H1 (cell line): ENCODE results near the gene SRRM4. TPM values are rescaled to one million over a fixed set of nuclear protein-coding genes. Genes with fewer than 3 reads are reported as not detected.

Experiments used
- CTCF ChIA-PET: fragments of 300-600 bp; sonication (Branson Sonifier 250); formaldehyde crosslinking; loops from one replicate; lab custom pipeline; 2021; ENCODE audit not compliant: partially characterized antibody; lab: Charles Lee
- POLR2A ChIA-PET: fragments of 300-600 bp; sonication (Branson Sonifier 250); formaldehyde crosslinking; loops from one replicate; lab custom pipeline; 2021; ENCODE audit warnings: inconsistent platforms; ENCODE audit not compliant: partially characterized antibody; lab: Charles Lee
- DNase-seq, 2 experiments: peaks; one replicate each; pipeline versions ENCODE4 v3.0.0 to v3.0.0-alpha.2; 2010 to 2022; ENCODE audit warnings: low spot score in 2 of 2, low read depth in 1 of 2, mixed read lengths in 1 of 2
- FAIRE-seq: peaks from 2 replicates; lab custom pipeline; 2011; peaks lifted over from hg19 to GRCh38; lab: Jason Lieb, UNC
- H2AFZ ChIP-seq: 2 replicates; pipeline ENCODE4 v1.8.1; 2012; ENCODE audit warnings: low read length, inconsistent platforms
- H2AK5ac ChIP-seq: 2 replicates; pipeline ENCODE4 v1.6.1; 2013; ENCODE audit warnings: low read depth, low read length
- H2BK120ac ChIP-seq: replicated peaks from 2 replicates; pipeline ENCODE3; 2013; ENCODE audit warnings: low read depth, low read length, inconsistent platforms
- H2BK12ac ChIP-seq: 2 replicates; pipeline ENCODE4 v1.6.1; 2013; ENCODE audit warnings: low read depth, low read length
- H2BK15ac ChIP-seq: 2 replicates; pipeline ENCODE4 v1.6.1; 2013; ENCODE audit warnings: low read length
- H2BK20ac ChIP-seq: 2 replicates; pipeline ENCODE4 v1.6.1; 2013; ENCODE audit warnings: low read length
- H2BK5ac ChIP-seq: 2 replicates; pipeline ENCODE4 v1.6.1; 2013; ENCODE audit warnings: low read depth, low read length
- H3K14ac ChIP-seq: 2 replicates; pipeline ENCODE4 v1.6.1; 2013; ENCODE audit warnings: inconsistent platforms; ENCODE audit not compliant: insufficient read length
- H3K18ac ChIP-seq: 2 replicates; pipeline ENCODE4 v1.6.1; 2013; ENCODE audit warnings: low read length; ENCODE audit errors: extremely low read depth
- H3K23ac ChIP-seq: 2 replicates; pipeline ENCODE4 v1.6.1; 2013; ENCODE audit warnings: inconsistent platforms; ENCODE audit not compliant: insufficient read length
- H3K23me2 ChIP-seq: 2 replicates; pipeline ENCODE4 v1.6.1; 2013; ENCODE audit warnings: low read depth, low read length
- H3K27ac ChIP-seq: 2 replicates; pipeline ENCODE4 v1.6.1; 2011; ENCODE audit warnings: low read depth, low read length, inconsistent platforms
- H3K27me3 ChIP-seq, 4 experiments: replicated peaks in 1 of 4; 1 replicate in 1 of 4; 2 replicates in 3 of 4; pipeline versions ENCODE4 v1.6.1 to v1.8.1; 2011 to 2013; ENCODE audit warnings: low read length in 3 of 4, mild to moderate bottlenecking in 3 of 4, inconsistent platforms in 2 of 4, mixed read lengths in 2 of 4, moderate library complexity in 1 of 4; ENCODE audit not compliant: control insufficient read depth in 3 of 4, insufficient read depth in 3 of 4; ENCODE audit errors: extremely low read depth in 1 of 4
- H3K36me3 ChIP-seq, 4 experiments: 2 replicates each; pipeline versions ENCODE4 v1.6.1 to v1.8.1; 2011 to 2013; ENCODE audit warnings: mild to moderate bottlenecking in 4 of 4, low read length in 3 of 4, moderate library complexity in 2 of 4, control low read depth in 1 of 4, inconsistent platforms in 1 of 4; ENCODE audit not compliant: insufficient read depth in 4 of 4, control insufficient read depth in 2 of 4
- H3K4ac ChIP-seq: replicated peaks from 2 replicates; pipeline ENCODE3; 2013; ENCODE audit warnings: low read length, low read depth, mixed read lengths, inconsistent platforms; ENCODE audit not compliant: insufficient read length
- H3K4me1 ChIP-seq, 4 experiments: replicated peaks in 1 of 4; 1 replicate in 1 of 4; 2 replicates in 3 of 4; pipeline versions ENCODE4 v1.6.1 to v1.8.1; 2011 to 2013; ENCODE audit warnings: low read length in 3 of 4, inconsistent platforms in 2 of 4, mixed read lengths in 1 of 4; ENCODE audit not compliant: insufficient read depth in 4 of 4, control insufficient read depth in 3 of 4
- H3K4me2 ChIP-seq, 2 experiments: 2 replicates each; pipeline versions ENCODE4 v1.6.1 to v1.8.1; 2011 to 2013; ENCODE audit warnings: low read depth in 2 of 2, low read length in 2 of 2, control low read depth in 1 of 2, inconsistent platforms in 1 of 2, mild to moderate bottlenecking in 1 of 2; ENCODE audit not compliant: insufficient read depth in 1 of 2
- H3K4me3 ChIP-seq, 4 experiments: fragments of 200-600, 300-600 bp in 1 of 4; sonication (generic), shearing (Covaris generic), sonication (Bioruptor Twin) in 1 of 4; 2 replicates each; pipeline versions ENCODE4 v1.5.1 to v1.8.1; 2011 to 2016; ENCODE audit warnings: low read length in 4 of 4, low read depth in 3 of 4, control low read depth in 2 of 4, inconsistent platforms in 2 of 4, mild to moderate bottlenecking in 2 of 4, mixed read lengths in 1 of 4, moderate library complexity in 1 of 4; ENCODE audit not compliant: insufficient read depth in 2 of 4; ENCODE audit errors: extremely low read depth in 1 of 4
- H3K56ac ChIP-seq: replicated peaks from 2 replicates; pipeline ENCODE3; 2013; ENCODE audit warnings: low read depth, mild to moderate bottlenecking, mixed read lengths, low read length, inconsistent platforms; ENCODE audit not compliant: insufficient read length
- H3K79me1 ChIP-seq: 2 replicates; pipeline ENCODE4 v1.6.1; 2013; ENCODE audit warnings: low read depth, low read length, control low read depth
- H3K79me2 ChIP-seq, 2 experiments: 2 replicates each; pipeline versions ENCODE4 v1.6.1 to v1.8.1; 2012 to 2013; ENCODE audit warnings: low read length in 2 of 2, mild to moderate bottlenecking in 2 of 2, inconsistent platforms in 1 of 2; ENCODE audit not compliant: insufficient read depth in 2 of 2, control insufficient read depth in 1 of 2
- H3K9ac ChIP-seq, 4 experiments: replicated peaks in 1 of 4; 1 replicate in 1 of 4; 2 replicates in 3 of 4; pipeline versions ENCODE4 v1.6.1 to v1.8.1; 2011 to 2013; ENCODE audit warnings: low read depth in 3 of 4, low read length in 3 of 4, control low read depth in 2 of 4, mild to moderate bottlenecking in 2 of 4, moderate library complexity in 2 of 4, inconsistent platforms in 1 of 4; ENCODE audit errors: extremely low read depth in 1 of 4
- H3K9me3 ChIP-seq, 2 experiments: 2 replicates each; pipeline versions ENCODE4 v1.6.1 to v1.8.1; 2012 to 2013; ENCODE audit warnings: mild to moderate bottlenecking in 2 of 2, moderate library complexity in 2 of 2, control low read depth in 1 of 2, inconsistent platforms in 1 of 2, low read depth in 1 of 2, low read length in 1 of 2, mixed read lengths in 1 of 2; ENCODE audit not compliant: insufficient read depth in 2 of 2
- H4K20me1 ChIP-seq, 2 experiments: replicated peaks in 1 of 2; 2 replicates each; pipeline versions ENCODE3 to v1.8.1; 2011 to 2013; ENCODE audit warnings: inconsistent platforms in 2 of 2, low read length in 2 of 2, mild to moderate bottlenecking in 1 of 2; ENCODE audit not compliant: insufficient read depth in 2 of 2, control insufficient read depth in 1 of 2
- H4K5ac ChIP-seq: 2 replicates; pipeline ENCODE4 v1.6.1; 2013; ENCODE audit warnings: low read length, low read depth, mixed read lengths, inconsistent platforms; ENCODE audit not compliant: insufficient read length
- H4K8ac ChIP-seq: 2 replicates; pipeline ENCODE4 v1.8.0; 2013; ENCODE audit warnings: mild to moderate bottlenecking, moderate library complexity, low read length, inconsistent platforms; ENCODE audit not compliant: insufficient read depth; ENCODE audit errors: extremely low read depth
- H4K91ac ChIP-seq: replicated peaks from 2 replicates; pipeline ENCODE3; 2013; ENCODE audit warnings: low read length, mixed read lengths, inconsistent platforms; ENCODE audit not compliant: insufficient read length
- CTBP2 ChIP-seq: IDR thresholded peaks from 2 replicates; pipeline ENCODE4 v1.7.0; 2011; ENCODE audit warnings: borderline replicate concordance, mild to moderate bottlenecking, moderate library complexity, mixed read lengths, low read length; ENCODE audit not compliant: insufficient read depth, insufficient read length
- EGR1 ChIP-seq: IDR thresholded peaks from 2 replicates; pipeline ENCODE4 v1.6.1; 2011; ENCODE audit warnings: low read depth, low read length, borderline replicate concordance
- HDAC6 ChIP-seq: IDR thresholded peaks from one replicate; pipeline ENCODE4 v1.7.1; 2012; ENCODE audit warnings: low read depth, mild to moderate bottlenecking, inconsistent platforms, low read length, moderate library complexity
- JUN ChIP-seq: IDR thresholded peaks from 2 replicates; pipeline ENCODE4 v1.6.1; 2011; ENCODE audit warnings: low read depth, mild to moderate bottlenecking, improper control_type of control experiment, low read length
- RFX5 ChIP-seq: IDR thresholded peaks from 2 replicates; pipeline ENCODE4 v1.6.1; 2011; ENCODE audit warnings: low read depth, low read length, improper control_type of control experiment, borderline replicate concordance
- YY1 ChIP-seq: IDR thresholded peaks from 2 replicates; pipeline ENCODE4 v1.6.1; 2011; ENCODE audit warnings: low read depth, mild to moderate bottlenecking, low read length
- WGBS, 2 experiments: shearing (Covaris generic) in 1 of 2; methylation state at CpG; one replicate each; pipeline versions ENCODE4 v1.1.6 to v1.1.7; 2013 to 2015; ENCODE audit warnings: low lambda C conversion rate in 2 of 2, mixed read lengths in 2 of 2, inconsistent platforms in 1 of 2, low coverage in 1 of 2, missing lambda C conversion rate in 1 of 2; ENCODE audit not compliant: insufficient replicate concordance in 2 of 2, insufficient coverage in 1 of 2, insufficient read length in 1 of 2; ENCODE audit errors: extremely low coverage in 1 of 2, missing lambda C conversion rate in 1 of 2; 5-methylcytosine and 5-hydroxymethylcytosine counted together
- polyA plus RNA-seq, 7 experiments: library from polyadenylated mRNA; depleted of rRNA in 3 of 7; stranded (reverse) in 5 of 7; unstranded in 2 of 7; fragments of >200 nt in 5 of 7; fragments of 200-250 nt in 2 of 7; gene quantifications; 1 replicate in 5 of 7; 2 replicates in 1 of 7; 4 replicates in 1 of 7; pipeline versions ENCODE4 v1.2.1 to v1.2.3, GENCODE V29; 2011 to 2013; ENCODE audit warnings: missing spikeins in 2 of 7, mixed read lengths in 2 of 7
- total RNA-seq: library from RNA; stranded (reverse); fragmentation: NEBNext Ultra II Directional; extraction: Animal tissue kit (Norgen Biotek cat#: 25700); gene quantifications from 2 replicates; pipeline ENCODE4 v1.2.1, GENCODE V29; 2021
- TF ChIP-seq, protein P1 (sequence below): IDR thresholded peaks from 2 replicates; pipeline ENCODE4 v1.6.1; 2011; ENCODE audit warnings: low read depth, mild to moderate bottlenecking, low read length; ENCODE audit not compliant: insufficient read depth

SRRM4 gene
- total and polyA plus RNA-seq, 2 of the 8 experiments (the other 6 are each of a cell fraction or from before 2014, with no cell fraction given), result 0.53 to 1.1 TPM

DNA sequence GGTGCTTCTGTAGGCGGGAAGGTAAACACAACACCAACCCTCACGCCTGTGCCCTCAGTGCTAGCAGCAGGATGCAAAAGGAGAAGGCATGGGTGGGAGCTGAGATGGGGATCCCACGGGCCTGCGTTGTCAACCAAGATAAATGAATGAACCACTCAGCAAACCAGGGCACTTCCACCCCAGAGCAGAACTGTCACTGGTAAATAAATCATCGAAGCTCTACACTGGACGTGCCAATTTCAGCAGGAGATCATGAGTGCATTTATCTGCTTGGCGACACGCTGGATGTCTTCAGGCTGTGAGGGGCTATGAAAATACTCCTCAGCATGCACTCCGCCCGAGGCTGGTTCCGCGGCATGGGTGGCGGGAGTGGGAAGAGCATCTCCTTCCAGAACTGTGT is 230.5 kb downstream of the SRRM4 start:
- H2BK120ac ChIP-seq, result no peak overlapping the region
- H2BK15ac ChIP-seq, result no peak overlapping the region
- H3K4me2 ChIP-seq, result no peak overlapping the region
- no peak overlapping the region for H2AK5ac ChIP-seq
- no peak overlapping the region for H3K18ac ChIP-seq
- H3K36me3 ChIP-seq, result no peaks in the 10 kb centered on the region
- no peaks in the 10 kb centered on the region for H4K20me1 ChIP-seq
- DNase-seq (no peak), FAIRE-seq (no peak)
- H3K9me3 ChIP-seq, result no peaks in the 10 kb centered on the region
- H3K4me3 ChIP-seq, result no peak overlapping the region
- no peak overlapping the region for H4K5ac ChIP-seq
- H3K56ac ChIP-seq, result no peak overlapping the region
- no peak overlapping the region for H2BK12ac ChIP-seq
- H3K23ac ChIP-seq, result no peak overlapping the region
- CTCF ChIA-PET, result interaction anchor here (1.2 to 1.8 kb wide), 4 partner anchors 9 to 194 kb away, joined by 3 to 5 read pairs (median 4); no protein-coding TSS in a partner anchor
- no peaks in the 10 kb centered on the region for H3K23me2 ChIP-seq
- no peak overlapping the region for H4K91ac ChIP-seq
- no peaks in the 10 kb centered on the region for H3K79me1 ChIP-seq
- H3K9ac ChIP-seq, result no peak overlapping the region
- no peak overlapping the region for H4K8ac ChIP-seq
- H3K27ac ChIP-seq, result no peak overlapping the region
- H3K4ac ChIP-seq, result no peak overlapping the region
- H2AFZ ChIP-seq, result no peak overlapping the region
- H3K4me1 ChIP-seq, result peaks cover 0 to 9% (median 7%) of the 10 kb centered on the region in 4 experiments; a peak in 5 of 7 replicates
- no peaks in the 10 kb centered on the region for H3K79me2 ChIP-seq
- H2BK20ac ChIP-seq, result no peak overlapping the region
- POLR2A ChIA-PET, result interaction anchor here (1.4 kb wide), 1 partner anchor 59 kb away, joined by 3 read pairs; no protein-coding TSS in a partner anchor
- no peaks in the 10 kb centered on the region for H3K27me3 ChIP-seq
- no peak overlapping the region for H2BK5ac ChIP-seq
- H3K14ac ChIP-seq, result no peak overlapping the region
- WGBS, 2 experiments, result 93% methylated on average over 13 of the region's 13 CpGs; no CpG with 5 or more reads in 1 of the 2 experiments
- no peak for TF ChIP-seq EGR1
- no peak for TF ChIP-seq CTBP2
- no peak for TF ChIP-seq YY1
- no peak for TF ChIP-seq JUN
- no peak for TF ChIP-seq RFX5
- TF ChIP-seq, protein P1, sequence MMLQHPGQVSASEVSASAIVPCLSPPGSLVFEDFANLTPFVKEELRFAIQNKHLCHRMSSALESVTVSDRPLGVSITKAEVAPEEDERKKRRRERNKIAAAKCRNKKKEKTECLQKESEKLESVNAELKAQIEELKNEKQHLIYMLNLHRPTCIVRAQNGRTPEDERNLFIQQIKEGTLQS, result no peak
- TF ChIP-seq HDAC6, result no peak
